ENCODE data around the gene MROH8. TPM values are rescaled to one million over a fixed set of nuclear protein-coding genes. Genes with fewer than 3 reads are reported as not detected.

MROH8 gene
- polyA plus RNA-seq, 10 donors = 3.8 to 6.0 (median 4.7) TPM

DNA sequence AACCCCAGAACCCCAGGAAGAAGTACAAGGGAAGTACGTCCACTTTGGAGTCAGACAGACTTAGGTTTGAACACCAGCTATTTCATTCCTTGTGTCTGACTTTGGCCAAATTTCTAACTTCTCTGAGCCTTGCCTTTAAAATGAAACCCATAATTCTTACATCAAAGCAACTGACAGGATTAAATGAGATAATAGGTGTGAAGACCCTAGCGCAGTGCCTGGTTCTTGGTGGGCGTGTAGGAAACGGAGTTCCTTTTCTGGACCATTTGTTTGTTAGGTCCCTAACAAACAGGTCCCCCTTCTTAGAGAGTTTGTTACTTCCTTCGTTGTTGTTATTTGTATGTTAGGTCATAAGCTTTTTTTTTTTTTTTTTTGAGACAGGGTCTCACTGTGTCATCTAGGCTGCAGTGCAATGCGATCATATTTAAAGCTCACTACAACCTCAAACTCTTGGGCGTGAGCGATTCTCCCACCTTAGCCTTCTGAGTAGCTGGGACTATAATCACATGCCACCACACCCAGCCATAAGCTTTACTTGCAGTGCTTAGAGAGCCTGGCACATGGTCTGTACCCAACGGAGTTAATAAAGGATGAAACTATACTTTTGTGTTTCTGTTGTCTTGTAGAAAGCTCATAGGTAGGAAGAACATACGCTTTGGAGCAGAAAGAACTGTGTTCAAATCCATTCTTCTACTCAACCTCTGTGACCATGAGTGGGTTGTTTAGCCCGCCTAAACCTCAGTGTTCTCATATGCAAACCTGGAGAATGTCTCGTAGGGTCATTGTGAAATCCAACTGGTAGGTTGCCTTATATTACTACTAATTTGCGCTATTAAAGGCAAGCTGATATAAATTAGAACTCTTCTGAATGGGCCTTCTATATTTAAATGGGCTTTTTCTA, 21.8 kb upstream of the MROH8 start:
- no peak for DNase-seq

DNA sequence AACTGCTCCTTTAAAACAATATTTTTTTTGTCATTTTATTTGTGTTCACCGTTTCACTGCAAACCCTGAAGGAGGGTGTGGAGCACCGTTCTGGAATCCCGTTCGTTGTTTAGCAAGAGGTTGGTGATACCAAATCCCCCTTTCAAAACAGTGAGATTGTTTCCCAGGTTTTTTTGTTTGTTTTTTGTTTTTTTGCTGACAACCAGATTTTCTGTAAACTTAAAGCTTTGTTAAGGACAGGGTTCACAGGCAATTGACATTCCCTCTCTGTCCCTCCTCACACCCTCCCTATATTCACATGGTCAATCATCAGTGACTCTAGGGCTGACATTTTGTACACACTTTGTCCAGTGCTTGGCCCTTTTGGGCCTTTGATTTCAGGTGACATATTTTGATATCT, 21.0 kb upstream of the MROH8 start:
- no peak for DNase-seq

DNA sequence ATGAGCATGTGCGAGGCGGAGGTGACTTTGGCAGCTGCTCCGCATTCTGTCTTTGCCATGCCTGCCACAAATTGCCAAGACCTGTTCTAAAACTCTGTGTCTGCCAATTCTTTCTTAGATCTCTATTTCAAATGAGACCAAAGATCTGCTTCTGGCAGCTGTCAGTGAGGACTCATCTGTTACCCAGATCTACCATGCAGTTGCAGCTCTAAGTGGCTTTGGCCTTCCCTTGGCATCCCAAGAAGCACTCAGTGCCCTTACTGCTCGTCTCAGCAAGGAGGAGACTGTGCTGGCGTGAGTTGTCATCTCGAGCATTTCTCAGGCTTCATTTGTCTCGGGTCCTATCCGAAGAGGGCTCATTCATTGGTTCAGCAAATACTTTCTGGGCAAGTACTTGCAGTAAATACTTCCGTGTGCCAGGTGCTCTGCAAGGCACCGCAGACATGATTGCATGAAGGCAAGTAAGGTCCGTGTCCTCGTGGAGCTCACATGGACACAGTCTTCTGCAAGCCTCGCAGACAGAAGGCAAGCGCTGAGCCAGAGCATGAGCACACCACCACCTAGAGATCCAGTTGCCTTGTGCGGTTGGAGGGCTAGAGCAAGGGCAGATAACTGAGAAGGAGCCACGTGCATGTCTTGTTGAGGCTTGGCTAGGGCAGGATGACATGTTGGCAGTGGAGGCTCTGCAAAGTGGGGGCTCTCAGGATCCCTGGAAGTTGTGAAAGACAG, 19.7 kb upstream of the MROH8 start:
- DNase-seq = no peak

- DNase-seq = peak in 1 of 3 donors; percentile 12
Observed at GRCh38 chr20:37194621-37195417, 15.5 kb upstream of the MROH8 start.

DNA sequence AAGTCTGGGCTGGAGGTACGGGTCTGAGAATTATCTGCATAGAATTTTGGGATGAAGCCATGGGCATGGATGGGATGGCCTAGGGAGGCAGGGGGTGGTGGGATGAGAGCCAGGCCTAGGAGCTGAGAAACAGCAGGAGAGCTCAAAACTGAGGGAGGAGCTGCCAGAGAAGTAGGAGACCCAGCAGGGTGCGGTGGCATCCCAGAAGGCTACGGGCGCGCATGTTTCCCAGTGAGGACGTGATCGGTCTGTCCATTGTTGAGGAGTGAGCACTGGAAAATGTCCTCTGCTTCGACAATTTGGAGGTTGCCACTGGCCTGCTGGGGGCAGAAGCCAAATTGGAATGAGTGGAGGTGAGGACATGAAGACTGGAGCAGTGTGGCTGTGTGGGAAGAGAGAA, 14.5 kb upstream of the MROH8 start:
- no peak for DNase-seq

GRCh38 chr20:37193226-37193625, 13.9 kb upstream of the MROH8 start:
- DNase-seq = no peak

DNA sequence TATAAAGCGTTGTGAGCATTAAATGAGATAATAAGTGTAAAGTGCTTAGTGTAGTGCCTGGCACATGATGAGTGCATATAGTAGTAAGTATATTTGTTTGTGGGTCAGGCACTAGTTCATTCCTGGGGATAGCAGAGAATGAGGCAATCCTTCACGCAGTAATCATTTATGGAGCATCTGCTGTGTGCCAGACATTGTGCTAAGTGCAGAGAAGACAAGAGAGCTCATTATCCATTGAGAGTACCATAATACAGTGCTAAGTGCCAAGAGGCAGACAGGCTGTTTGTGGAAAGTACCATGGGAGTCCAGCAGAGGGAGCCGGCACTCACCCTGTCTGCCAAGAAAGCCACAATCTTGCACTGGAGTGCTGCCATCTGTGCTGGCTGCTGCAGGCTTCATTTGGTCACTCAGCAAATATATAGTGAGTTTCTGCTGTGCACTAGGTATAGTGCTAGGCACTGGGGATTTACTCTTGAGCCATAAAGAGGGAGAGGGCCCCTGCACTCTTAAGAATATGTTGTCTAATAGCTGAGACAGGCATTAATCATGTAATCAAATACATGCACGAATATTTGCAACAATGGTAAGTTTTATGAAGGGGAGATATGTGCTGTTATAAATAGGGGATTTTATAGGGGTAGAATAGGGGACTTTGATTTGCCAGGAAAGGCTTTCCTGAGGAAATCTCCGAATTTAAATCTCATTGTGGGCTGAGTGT, 12.9 kb upstream of the MROH8 start:
- peak; percentile 87 to 95 (median 93) for DNase-seq

- DNase-seq = no peak
Observed at GRCh38 chr20:37190354-37191112, 11.2 kb upstream of the MROH8 start.

GRCh38 chr20:37189416-37190016, 10.2 kb upstream of the MROH8 start:
- no peak for DNase-seq

GRCh38 chr20:37188787-37189186, 9.4 kb upstream of the MROH8 start:
- no peak for DNase-seq

GRCh38 chr20:37185686-37186085, 6.3 kb upstream of the MROH8 start:
- peak in 1 of 3 donors; percentile 8 for DNase-seq

GRCh38 chr20:37179683-37180524, 556 bp upstream of the MROH8 start:
- DNase-seq = no peak

GRCh38 chr20:37172836-37173235, 6.5 kb downstream of the MROH8 start:
- no peak for DNase-seq

- DNase-seq = no peak
Observed at GRCh38 chr20:37166867-37167266, 12.5 kb downstream of the MROH8 start.

DNA sequence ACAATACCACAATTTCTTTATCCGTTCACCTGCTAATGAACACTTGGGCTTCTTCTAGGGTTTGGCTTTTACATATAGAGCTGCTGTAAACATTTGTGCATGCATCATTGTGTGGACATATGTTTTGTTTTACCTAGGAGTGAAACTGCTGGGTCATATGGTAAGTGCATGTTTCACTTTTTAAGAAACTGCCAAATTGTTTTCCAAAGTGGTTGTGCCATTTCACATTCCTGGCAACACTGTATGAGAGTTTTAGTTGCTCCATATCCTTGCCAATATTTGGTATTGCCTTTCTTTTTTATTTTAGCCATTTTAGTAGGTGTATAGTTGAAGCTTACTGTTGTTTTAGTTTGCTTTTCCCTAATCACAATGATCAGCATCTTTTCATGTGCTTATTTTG, 14.3 kb downstream of the MROH8 start:
- no peak for DNase-seq

DNA sequence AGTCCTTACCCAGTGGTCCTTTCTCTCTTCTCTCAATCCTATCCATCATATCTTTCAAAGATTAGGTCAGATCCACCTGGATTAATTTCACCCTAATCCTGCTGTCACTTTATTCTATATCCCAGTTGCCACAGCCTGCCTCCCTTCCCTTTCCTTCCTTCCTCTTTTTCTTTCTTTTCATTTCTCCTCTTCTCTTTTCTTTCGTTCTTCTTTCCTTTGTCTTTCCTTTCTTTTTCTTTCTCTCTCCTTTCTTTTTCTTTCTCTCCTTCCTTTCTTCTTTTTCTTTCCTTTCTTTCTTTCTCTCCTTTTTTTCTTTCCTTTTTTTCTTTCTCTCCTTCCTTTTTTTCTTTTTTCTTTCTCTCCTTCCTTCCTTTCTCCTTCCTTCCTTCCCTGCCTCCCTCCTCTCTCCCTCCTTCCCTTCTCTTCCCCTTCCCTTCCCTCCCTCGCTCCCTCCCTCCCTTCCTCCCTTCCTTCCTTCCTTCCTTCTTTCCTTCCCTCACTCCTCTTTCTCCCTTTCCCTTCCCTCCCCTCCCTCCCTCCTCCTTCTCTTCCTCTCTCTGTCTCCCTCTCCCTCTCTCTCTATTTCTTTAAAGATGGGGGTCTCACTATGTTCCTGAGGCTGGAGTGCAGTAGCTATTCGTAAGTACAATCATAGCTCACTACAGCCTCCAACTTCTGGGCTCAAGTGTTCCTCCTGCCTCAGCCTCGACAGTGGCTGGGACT, 15.4 kb downstream of the MROH8 start:
- DNase-seq = no peak

- DNase-seq = peak in 1 of 3 donors; percentile 16
Observed at GRCh38 chr20:37162646-37163045, 16.7 kb downstream of the MROH8 start.

DNA sequence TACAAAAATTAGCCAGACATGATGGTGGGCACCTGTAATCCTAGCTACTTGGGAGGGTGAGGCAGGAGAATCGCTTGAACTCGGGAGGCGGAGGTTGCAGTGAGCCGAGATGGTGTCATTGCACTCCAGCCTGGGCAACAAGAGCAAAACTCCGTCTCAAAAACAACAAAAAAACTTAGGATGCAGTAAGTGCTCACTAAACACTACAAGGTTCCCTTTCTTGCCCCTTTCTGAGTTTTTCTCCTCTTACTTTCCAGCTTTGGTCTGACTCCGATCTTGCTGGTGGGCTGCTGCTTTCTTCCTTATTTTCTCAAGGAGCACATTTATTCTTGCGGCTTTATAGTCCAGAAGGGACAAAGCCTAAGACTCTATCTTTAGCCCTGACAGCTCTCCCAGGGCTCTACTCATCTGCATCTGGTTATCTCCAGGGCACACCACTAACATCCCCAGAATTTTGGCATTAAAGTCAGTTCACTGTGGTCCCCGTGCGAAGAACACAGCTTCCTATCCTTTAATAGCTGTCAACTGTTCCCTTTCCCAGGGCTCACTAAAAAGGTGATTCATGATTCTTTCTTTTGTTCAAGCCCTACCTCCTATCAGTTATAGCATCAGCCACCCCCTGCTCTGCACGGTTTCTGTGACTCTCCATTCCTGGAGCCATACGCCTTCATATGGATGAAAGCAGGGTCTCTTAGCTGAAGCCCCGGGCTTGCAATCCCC, 17.4 kb downstream of the MROH8 start:
- DNase-seq = no peak

Data from muscle of back (tissue), 11 donors.